Uterus (tissue), 4 donors: ENCODE measurements around the gene ZFYVE28. TPM values are rescaled to one million over a fixed set of nuclear protein-coding genes. Genes with fewer than 3 reads are reported as not detected.

ENCODE experiments used
- DNase-seq, 2 donors: peaks; one replicate each; pipeline ENCODE4 v3.0.0-alpha.2; 2019 to 2020
- H3K27ac ChIP-seq, 2 donors: fragments of 200-600 bp; sonication (generic); 1 replicate in 1 of 2; 2 replicates in 1 of 2; pipeline ENCODE4 v1.5.1; 2016 to 2018
- H3K27me3 ChIP-seq, 2 donors: fragments of 200-600 bp; sonication (generic); one replicate each; pipeline ENCODE4 v1.5.1; 2018 to 2019; ENCODE audit warnings: control low read depth in 1 of 2
- H3K36me3 ChIP-seq, 2 donors: fragments of 200-600 bp; sonication (generic); one replicate each; pipeline ENCODE4 v1.5.1; 2019; ENCODE audit warnings: control low read depth in 1 of 2
- H3K4me1 ChIP-seq, 2 donors: fragments of 200-600 bp; sonication (generic); one replicate each; pipeline ENCODE4 v1.5.1; 2018 to 2019; ENCODE audit warnings: control low read depth in 1 of 2
- H3K4me3 ChIP-seq, 2 donors: fragments of 200-600 bp; sonication (generic); 1 replicate in 1 of 2; 2 replicates in 1 of 2; pipeline ENCODE4 v1.5.1; 2018 to 2019; ENCODE audit warnings: mild to moderate bottlenecking in 1 of 2
- H3K9me3 ChIP-seq, 2 donors: fragments of 200-600 bp; sonication (generic); one replicate each; pipeline ENCODE4 v1.5.1; 2019; ENCODE audit warnings: control low read depth in 1 of 2
- CTCF ChIP-seq, 4 experiments: fragments of 200-600 bp in 2 of 4; fragments of 450-650 bp in 2 of 4; sonication (generic) in 2 of 4; IDR thresholded peaks; one replicate each; pipeline ENCODE4 v1.5.1; 2016 to 2019; ENCODE audit warnings: antibody characterized with exemption in 4 of 4, mild to moderate bottlenecking in 2 of 4, moderate library complexity in 1 of 4
- POLR2A ChIP-seq, 2 donors: fragments of 450-650 bp; IDR thresholded peaks; one replicate each; pipeline ENCODE4 v1.6.1; 2016; ENCODE audit warnings: antibody characterized with exemption in 2 of 2, mild to moderate bottlenecking in 1 of 2, moderate library complexity in 1 of 2
- intact Hi-C: fragments of 100-400 bp; cut with DNase I; formaldehyde crosslinking; loops from one replicate; pipeline ENCODE4 v1.15.1; 2023; ENCODE audit warnings: low total_unique reads
- total RNA-seq, 4 donors: library from RNA; depleted of rRNA in 3 of 4; stranded (reverse); fragments of >200 nt in 3 of 4; gene quantifications; one replicate each; pipeline versions ENCODE4 v1.1.0 to v1.2.4, GENCODE V29; 2014 to 2023
- donor health status: DM: yes; HTN: yes; CAD: no.

Gene ZFYVE28
- total RNA-seq, 4 donors from 2014 or later = 5.4 to 16.7 (median 13.4) TPM

GRCh38 chr4:2302387-2303119, 115.9 kb downstream of the ZFYVE28 start:
- Histone ChIP-seq H3K27ac (no peak overlapping the region), H3K4me1 (no peaks in the 10 kb centered on the region), H3K36me3 (no peaks in the 10 kb centered on the region), H3K9me3 (no peaks in the 10 kb centered on the region), H3K4me3 (no peak overlapping the region), H3K27me3 (no peaks in the 10 kb centered on the region)
- intact Hi-C loops = no loop called here
- no peak for DNase-seq
- no peak for TF ChIP-seq POLR2A (IDR thresholded peaks at IDR 0.05)
- TF ChIP-seq CTCF (IDR thresholded peaks at IDR 0.05) = no peak

- no peaks in the 10 kb centered on the region for H3K27me3 ChIP-seq
- H3K27ac ChIP-seq = no peak overlapping the region
- intact Hi-C loops = no loop called here
- no peak for DNase-seq
- no peaks in the 10 kb centered on the region for H3K4me1 ChIP-seq
- H3K36me3 ChIP-seq = no peaks in the 10 kb centered on the region
- TF ChIP-seq CTCF (IDR thresholded peaks at IDR 0.05) = no peak
- TF ChIP-seq POLR2A (IDR thresholded peaks at IDR 0.05) = no peak
- no peaks in the 10 kb centered on the region for H3K9me3 ChIP-seq
- H3K4me3 ChIP-seq = no peak overlapping the region
Observed at GRCh38 chr4:2301806-2302205, 116.6 kb downstream of the ZFYVE28 start.

GRCh38 chr4:2301225-2301642, 117.2 kb downstream of the ZFYVE28 start:
- no peaks in the 10 kb centered on the region for H3K9me3 ChIP-seq
- no peak overlapping the region for H3K4me3 ChIP-seq
- no peak overlapping the region for H3K27ac ChIP-seq
- TF ChIP-seq CTCF (IDR thresholded peaks at IDR 0.05) (no peak), POLR2A (IDR thresholded peaks at IDR 0.05) (no peak)
- no peaks in the 10 kb centered on the region for H3K4me1 ChIP-seq
- no peaks in the 10 kb centered on the region for H3K27me3 ChIP-seq
- H3K36me3 ChIP-seq = no peaks in the 10 kb centered on the region
- intact Hi-C loops = no loop called here
- no peak for DNase-seq

GRCh38 chr4:2300431-2301224, 117.8 kb downstream of the ZFYVE28 start:
- Histone ChIP-seq H3K9me3 (no peaks in the 10 kb centered on the region), H3K4me3 (no peak overlapping the region), H3K36me3 (no peaks in the 10 kb centered on the region), H3K27ac (no peak overlapping the region), H3K27me3 (no peaks in the 10 kb centered on the region), H3K4me1 (no peaks in the 10 kb centered on the region)
- TF ChIP-seq POLR2A (IDR thresholded peaks at IDR 0.05) (no peak), CTCF (IDR thresholded peaks at IDR 0.05) (no peak)
- intact Hi-C loops = no loop called here
- no peak for DNase-seq

GRCh38 chr4:2299794-2300193, 118.7 kb downstream of the ZFYVE28 start:
- Histone ChIP-seq H3K9me3 (no peaks in the 10 kb centered on the region), H3K4me1 (no peaks in the 10 kb centered on the region), H3K27me3 (no peaks in the 10 kb centered on the region), H3K27ac (no peak overlapping the region), H3K4me3 (no peak overlapping the region), H3K36me3 (no peaks in the 10 kb centered on the region)
- no peak for TF ChIP-seq CTCF (IDR thresholded peaks at IDR 0.05)
- intact Hi-C loops = no loop called here
- DNase-seq = no peak
